Stimulated activated CD8-positive, alpha-beta memory T cell treated with anti-CD3 and anti-CD28 coated beads, Interleukin-4, amount 100 ng/mL, for 24 hours (primary cell): ENCODE measurements around the gene TMTC4.
"Not testable (repeated sequence)": the region's sequence is repeated elsewhere in the genome, so short reads cannot be mapped to it uniquely, and the experiment has no call there.

Source experiments
- DNase-seq: peaks from one replicate; pipeline ENCODE4 v3.0.0-alpha.2; 2020; ENCODE audit warnings: low read depth

The TMTC4 gene, protein sequence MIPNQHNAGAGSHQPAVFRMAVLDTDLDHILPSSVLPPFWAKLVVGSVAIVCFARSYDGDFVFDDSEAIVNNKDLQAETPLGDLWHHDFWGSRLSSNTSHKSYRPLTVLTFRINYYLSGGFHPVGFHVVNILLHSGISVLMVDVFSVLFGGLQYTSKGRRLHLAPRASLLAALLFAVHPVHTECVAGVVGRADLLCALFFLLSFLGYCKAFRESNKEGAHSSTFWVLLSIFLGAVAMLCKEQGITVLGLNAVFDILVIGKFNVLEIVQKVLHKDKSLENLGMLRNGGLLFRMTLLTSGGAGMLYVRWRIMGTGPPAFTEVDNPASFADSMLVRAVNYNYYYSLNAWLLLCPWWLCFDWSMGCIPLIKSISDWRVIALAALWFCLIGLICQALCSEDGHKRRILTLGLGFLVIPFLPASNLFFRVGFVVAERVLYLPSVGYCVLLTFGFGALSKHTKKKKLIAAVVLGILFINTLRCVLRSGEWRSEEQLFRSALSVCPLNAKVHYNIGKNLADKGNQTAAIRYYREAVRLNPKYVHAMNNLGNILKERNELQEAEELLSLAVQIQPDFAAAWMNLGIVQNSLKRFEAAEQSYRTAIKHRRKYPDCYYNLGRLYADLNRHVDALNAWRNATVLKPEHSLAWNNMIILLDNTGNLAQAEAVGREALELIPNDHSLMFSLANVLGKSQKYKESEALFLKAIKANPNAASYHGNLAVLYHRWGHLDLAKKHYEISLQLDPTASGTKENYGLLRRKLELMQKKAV

GRCh38 chr13:100674572-100674871 is at the start of gene TMTC4:
Gene TMTC4 (minus strand): TSS chr13:100674795. CDS start chr13:100670362, 4,433 bp downstream.
- no peak for DNase-seq

- DNase-seq: no peak
These were observed 47.9 kb upstream of the TMTC4 start for GRCh38 chr13:100722517-100722916.

DNA sequence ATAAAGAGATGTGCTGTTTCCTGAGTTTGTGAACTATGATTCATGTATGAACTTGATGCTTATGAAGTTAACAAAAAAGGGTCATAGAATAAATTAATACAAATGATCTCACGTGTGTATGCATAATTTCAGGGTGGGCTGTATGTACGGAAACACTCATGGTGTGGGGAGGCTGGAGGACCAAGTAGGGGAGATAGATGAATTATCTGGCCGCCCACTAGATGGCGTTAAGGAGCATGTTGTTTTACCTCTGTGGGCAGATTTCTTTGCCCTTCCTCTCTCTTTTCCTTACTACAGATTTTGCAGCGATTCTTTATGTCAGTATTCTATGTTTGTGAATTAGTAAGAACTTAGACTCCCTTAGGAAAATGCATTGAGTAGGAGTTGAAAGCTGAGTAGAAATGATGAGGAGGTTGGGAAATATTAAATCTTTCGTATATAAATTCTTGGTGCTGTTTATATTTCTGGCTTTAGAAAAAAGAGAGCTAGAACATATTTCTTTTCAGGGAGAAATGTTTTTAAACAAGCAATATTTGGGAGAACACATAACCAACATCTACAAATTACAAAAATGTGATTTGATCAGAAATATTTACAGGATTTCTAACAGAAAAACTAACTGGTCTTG is 47.4 kb upstream of the TMTC4 start:
- DNase-seq: peak; percentile 15

- DNase-seq: no peak
These were observed 41.0 kb upstream of the TMTC4 start for GRCh38 chr13:100715604-100716003.

DNA sequence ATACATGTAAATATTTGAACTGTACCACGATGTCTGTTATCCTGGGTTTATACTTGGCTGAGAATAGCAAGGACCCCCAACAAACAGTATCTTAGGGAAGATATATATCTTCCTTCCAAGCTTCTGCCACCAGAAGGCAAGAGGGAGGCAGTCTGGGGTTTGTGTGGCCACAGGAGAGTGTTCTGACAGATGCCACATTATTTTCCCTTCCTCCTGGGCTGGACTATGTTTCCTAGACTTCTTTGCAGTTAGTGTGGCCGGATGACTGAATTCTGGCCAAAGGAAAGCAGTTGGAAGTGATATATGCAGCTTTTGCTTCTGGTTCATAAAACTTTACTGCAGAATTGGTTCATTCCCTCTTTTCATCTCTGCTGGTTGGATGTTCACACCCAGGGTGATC is 39.9 kb upstream of the TMTC4 start:
- no peak for DNase-seq

- no peak for DNase-seq
These were observed 35.6 kb upstream of the TMTC4 start for GRCh38 chr13:100710176-100710575.

DNA sequence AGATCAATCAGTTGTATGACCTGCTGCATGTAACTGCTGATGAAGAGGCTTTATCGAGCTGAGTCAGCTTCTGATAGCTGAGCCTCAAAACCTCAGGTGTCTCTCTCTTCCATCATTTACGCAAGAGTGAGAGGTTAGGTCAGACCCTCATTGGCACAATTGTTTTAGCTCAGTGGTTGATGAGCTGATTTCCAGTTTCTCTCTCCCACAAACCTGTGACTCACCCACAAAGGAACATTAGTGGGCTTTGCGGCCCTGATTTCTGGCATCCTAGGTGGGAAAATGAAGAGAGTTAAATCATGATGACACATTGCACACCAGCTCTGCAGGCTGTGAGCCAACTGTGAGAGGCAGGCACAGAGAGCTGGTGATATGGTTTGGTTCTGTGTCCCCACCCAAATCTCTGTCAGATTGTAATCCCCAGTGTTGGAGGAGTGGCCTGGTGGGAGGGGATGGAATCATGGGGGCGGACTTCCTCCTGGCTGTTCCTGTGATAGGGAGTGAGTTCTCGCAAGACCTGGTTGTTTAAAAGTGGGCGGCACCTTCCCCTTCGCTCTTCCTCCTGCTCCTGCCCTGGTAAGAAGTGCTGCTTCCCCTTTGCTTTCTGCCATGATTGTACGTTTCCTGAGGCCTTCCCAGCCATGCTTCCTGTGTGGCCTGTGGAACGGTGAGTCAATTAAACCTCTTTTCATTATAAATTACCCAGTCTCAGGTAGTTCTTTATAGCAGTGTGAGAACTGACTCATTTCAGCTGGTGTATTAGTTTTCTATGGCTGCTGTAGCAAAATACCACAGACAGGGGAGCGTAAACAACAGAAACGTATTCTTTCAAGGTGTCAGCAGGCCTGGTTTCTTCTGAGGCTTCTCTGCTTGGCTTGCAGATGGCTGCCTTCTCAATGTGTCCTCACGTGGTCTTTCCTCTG is 33.5 kb upstream of the TMTC4 start:
- no peak for DNase-seq

- not testable (repeated sequence) for DNase-seq
These were observed 23.7 kb upstream of the TMTC4 start for GRCh38 chr13:100698331-100698730.

DNA sequence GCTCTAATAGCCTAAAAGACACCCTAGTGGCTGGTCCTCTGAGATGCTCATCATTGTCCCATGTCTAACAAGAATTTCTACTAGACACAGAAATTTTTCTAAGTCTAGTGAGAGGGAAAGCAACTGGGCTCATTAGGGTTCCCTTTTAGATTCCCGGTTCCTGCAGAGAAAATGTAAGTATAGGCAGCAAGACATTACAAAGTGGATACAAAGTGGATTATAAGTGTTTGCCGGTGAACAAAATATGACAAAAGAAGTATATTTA is 20.8 kb upstream of the TMTC4 start:
- no peak for DNase-seq

GRCh38 chr13:100694722-100695508 is 20.3 kb upstream of the TMTC4 start:
- DNase-seq: no peak

GRCh38 chr13:100689191-100689590 is 14.6 kb upstream of the TMTC4 start:
- no peak for DNase-seq

DNA sequence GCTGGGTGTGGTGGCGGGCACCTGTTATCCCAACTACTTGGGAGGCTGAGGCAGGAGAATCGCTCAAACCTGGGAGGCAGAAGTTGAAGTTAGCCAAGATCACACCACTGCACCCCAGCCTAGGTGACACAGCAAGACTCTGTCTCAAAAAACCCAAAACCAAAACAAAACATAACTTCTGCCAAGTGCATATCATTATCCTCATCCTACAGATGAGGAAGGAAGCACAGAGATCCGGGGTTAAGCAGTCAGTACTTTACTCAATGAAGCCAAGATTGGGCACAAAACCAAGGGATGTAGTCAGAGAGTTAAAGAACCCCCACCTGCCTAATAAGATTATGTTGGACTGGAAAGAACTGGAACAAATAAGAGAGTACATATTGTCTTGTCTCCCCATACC is 5.5 kb upstream of the TMTC4 start:
- no peak for DNase-seq

DNA sequence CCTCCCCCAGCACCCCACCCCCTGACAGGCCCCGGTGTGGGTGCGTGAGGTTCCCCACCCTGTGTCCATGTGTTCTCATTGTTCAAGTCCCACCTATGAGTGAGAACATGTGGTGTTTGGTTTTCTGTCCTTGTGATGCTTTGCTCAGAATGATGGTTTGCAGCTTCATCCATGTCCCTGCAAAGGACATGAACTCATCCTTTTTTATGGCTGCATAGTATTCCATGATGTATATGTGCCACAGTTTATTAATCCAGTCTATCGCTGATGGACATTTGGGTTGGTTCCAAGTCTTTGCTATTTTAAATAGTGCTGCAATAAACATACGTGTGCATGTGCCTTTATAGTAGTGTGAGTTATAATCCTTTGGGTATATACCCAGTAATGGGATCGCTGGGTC is 2.5 kb upstream of the TMTC4 start:
- not testable (repeated sequence) for DNase-seq

GRCh38 chr13:100675661-100676129 is 1.1 kb upstream of the TMTC4 start:
- no peak for DNase-seq

DNA sequence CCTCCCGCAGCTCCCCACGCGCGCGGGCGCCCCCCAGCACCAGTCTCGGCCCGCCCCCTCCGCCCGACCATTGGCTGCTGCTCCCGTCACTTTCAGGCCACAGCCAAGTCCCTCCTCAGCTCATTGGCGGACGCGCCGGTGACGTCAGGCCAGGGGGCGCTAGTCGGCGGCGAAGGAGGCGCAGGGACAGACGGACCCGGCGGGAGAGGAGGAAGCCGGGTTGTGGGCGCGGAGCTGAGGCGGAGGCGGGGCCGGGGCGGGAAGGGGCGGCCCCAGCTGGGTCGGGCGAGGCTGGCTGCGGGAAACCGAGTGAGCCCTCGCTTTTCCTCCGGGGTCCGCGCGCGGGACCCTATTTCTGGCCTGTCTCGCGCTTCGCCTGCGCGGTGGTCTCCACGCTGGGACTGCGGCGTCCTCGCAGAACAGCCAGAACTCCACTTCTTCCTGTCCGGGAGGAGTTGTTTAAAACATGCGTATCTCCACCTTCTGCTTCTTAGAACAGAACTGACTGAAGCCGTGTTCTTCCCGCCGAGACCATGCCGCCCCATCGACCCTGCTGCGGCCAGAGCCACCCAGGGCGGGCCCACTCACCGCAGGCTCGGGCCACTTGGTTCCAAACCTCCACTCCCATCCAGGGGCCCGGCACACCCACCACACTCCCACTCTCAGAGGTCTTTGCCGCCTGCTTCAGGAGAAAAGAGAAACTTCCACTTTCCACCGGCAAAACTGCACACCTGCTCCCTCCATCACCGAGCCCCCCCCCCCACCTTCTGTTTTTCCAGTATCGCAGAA is 471 bp upstream of the TMTC4 start:
- DNase-seq: peak; percentile 100

DNA sequence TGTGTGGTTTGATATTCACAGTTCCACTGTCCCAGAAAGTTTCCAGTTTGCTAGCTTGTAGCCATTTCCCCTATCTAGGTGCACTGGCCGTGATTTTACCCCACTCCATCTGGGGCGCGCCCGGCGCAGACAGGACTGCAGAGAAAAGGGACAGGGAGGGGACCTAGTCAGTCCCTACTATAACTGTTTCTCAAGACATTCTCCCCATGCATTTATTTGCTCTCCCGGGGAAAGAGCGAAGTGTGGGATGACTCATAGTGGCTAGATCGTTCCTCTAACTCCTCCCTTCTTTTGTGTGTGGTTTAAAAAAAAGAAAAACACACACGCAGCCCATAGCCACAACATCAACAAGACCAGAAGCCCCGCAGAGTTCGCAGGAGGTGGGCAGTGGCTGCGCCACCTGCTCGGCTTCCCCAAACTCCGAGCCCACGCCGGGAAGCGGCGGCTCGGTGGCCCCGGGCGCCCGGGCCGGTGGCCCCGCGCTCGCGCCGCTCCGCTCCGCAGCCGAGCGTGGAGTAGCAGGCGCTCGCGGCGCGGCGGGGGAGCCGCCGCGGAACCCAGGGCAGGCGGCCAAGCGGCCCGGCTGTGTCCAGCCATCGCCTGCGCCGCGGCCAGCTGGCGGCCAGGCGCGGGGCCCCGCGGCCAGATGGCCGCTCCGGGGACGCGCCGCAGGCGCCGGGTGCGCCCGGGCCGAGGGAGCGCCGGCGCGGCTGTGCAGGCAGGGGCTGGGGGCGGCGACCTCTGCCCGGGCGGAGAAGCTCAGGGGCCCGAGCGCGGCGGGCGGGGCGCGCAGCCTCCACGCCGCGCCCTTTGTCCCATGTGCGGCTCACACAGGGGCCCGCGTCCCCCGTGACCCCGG is 653 bp downstream of the TMTC4 start:
- DNase-seq: peak; percentile 12

GRCh38 chr13:100673376-100673712 is 1.3 kb downstream of the TMTC4 start:
- no peak for DNase-seq

GRCh38 chr13:100671389-100672182 is 3.0 kb downstream of the TMTC4 start:
- no peak for DNase-seq

DNA sequence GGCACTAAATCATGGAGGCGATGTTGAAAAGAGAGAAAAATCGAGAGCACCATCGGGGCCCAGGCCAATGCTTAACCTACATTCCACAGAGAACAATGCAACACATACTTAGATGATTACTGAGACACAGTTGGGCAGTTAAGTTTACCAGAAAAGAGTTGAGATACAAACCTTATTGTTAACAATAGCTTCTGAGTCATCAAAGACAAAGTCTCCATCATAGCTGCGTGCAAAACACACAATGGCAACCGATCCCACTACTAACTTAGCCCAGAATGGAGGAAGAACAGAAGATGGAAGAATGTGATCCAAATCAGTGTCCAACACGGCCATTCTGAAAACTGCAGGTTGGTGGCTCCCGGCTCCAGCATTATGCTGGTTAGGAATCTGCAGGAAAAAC is 6.2 kb downstream of the TMTC4 start:
- DNase-seq: no peak
